Kidney epithelial cell (primary cell): ENCODE measurements around the gene CAPN7. TPM values are rescaled to one million over a fixed set of nuclear protein-coding genes. Genes with fewer than 3 reads are reported as not detected.

Source experiments
- DNase-seq: peaks from one replicate; pipeline ENCODE4 v3.0.0-alpha.2; 2010; ENCODE audit warnings: low read depth
- H3K27me3 ChIP-seq: 2 replicates; pipeline ENCODE4 v1.6.0; 2011; ENCODE audit warnings: low read length; ENCODE audit not compliant: control insufficient read depth, insufficient read depth
- H3K36me3 ChIP-seq: 2 replicates; pipeline ENCODE4 v1.5.1; 2011; ENCODE audit warnings: low read length; ENCODE audit not compliant: control insufficient read depth, insufficient read depth
- H3K4me3 ChIP-seq: 2 replicates; pipeline ENCODE4 v1.5.1; 2011; ENCODE audit warnings: low read depth, mild to moderate bottlenecking, control low read depth, low read length
- total RNA-seq: library from RNA; depleted of rRNA; stranded (reverse); fragments of >200 nt; gene quantifications from 2 replicates; pipeline ENCODE4 v1.2.3, GENCODE V29; 2015
- TF ChIP-seq, protein P1 (sequence below): IDR thresholded peaks from 2 replicates; pipeline ENCODE4 v1.5.1; 2011; ENCODE audit warnings: mild to moderate bottlenecking, moderate library complexity, low read length, control low read depth, inconsistent platforms; ENCODE audit not compliant: insufficient read depth, poor library complexity, severe bottlenecking

Gene CAPN7
- total RNA-seq, 1 donor from 2014 or later = 15.8 TPM

DNA sequence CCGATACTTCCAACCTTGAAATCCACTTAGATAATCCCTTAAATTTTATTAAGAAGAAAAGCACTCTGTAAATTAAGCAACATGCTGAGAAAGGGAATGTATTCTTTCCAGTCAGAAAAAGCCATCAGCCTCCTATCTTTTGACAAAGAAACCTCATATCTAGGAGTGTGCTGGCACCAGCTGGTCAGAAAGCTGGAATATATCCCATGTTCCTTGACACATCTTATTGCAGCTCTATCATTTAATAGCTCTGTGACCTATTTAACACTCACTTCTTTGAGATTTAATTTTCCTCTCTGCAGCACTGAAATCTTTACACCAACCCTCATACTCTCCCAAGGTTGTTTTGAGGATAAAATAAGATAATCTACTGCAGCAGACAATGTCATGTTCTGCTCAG, 30.4 kb upstream of the CAPN7 start:
- peaks cover 4% of the 10 kb centered on the region for H3K27me3 ChIP-seq
- no peak for DNase-seq
- H3K36me3 ChIP-seq = no peaks in the 10 kb centered on the region
- H3K4me3 ChIP-seq = no peak overlapping the region
- TF ChIP-seq, protein P1, sequence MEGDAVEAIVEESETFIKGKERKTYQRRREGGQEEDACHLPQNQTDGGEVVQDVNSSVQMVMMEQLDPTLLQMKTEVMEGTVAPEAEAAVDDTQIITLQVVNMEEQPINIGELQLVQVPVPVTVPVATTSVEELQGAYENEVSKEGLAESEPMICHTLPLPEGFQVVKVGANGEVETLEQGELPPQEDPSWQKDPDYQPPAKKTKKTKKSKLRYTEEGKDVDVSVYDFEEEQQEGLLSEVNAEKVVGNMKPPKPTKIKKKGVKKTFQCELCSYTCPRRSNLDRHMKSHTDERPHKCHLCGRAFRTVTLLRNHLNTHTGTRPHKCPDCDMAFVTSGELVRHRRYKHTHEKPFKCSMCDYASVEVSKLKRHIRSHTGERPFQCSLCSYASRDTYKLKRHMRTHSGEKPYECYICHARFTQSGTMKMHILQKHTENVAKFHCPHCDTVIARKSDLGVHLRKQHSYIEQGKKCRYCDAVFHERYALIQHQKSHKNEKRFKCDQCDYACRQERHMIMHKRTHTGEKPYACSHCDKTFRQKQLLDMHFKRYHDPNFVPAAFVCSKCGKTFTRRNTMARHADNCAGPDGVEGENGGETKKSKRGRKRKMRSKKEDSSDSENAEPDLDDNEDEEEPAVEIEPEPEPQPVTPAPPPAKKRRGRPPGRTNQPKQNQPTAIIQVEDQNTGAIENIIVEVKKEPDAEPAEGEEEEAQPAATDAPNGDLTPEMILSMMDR = no peak

DNA sequence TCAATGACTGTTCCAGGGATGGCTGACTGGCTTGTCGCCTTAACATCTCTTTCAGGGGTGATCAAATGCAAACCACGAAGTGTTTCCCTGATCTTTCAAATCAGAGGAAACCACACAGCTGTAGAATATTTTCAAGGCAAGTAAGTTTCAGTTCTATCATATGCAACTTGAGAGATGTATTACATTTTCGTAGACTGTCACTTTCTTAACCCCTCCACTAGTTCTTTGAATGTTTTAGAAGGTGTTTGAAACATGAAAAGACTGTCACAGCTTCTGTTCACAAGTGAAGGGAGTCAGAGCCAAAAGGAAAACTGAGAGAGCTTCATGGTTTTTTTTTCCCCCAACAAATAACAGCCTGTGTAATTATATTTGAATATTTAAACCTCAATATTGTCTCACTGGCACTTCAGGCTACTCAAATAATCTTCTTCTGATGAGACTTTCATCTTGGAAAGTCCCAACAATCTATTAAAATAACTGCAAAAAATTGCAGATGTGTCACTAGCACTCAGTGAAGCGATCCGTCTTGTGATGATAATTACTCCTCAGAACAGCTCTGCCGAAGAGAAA, 25.9 kb upstream of the CAPN7 start:
- peaks cover 2% of the 10 kb centered on the region for H3K27me3 ChIP-seq
- no peak for DNase-seq
- TF ChIP-seq, protein P1 = no peak
- H3K36me3 ChIP-seq = no peaks in the 10 kb centered on the region
- H3K4me3 ChIP-seq = no peak overlapping the region

DNA sequence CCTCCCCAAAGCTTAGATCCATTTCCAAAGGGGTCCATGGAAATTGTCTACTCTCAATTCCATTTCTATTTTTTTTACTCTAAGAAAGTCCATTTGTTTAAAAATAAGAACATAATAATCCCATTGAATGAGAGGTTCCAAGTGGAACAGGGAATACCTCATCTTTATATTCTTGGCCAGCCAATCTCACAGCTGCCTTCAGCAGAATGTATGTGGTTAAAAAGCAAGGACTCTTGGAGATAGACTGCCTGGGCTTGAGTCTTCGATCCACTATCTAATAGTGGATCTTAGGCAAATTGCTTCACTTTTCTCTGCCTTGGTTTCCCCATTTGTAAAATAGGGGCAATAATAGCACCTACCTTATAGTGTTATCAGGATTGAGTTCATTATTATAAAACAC, 24.5 kb upstream of the CAPN7 start:
- DNase-seq = no peak
- TF ChIP-seq, protein P1 = no peak
- no peak overlapping the region for H3K4me3 ChIP-seq
- H3K27me3 ChIP-seq = no peaks in the 10 kb centered on the region
- H3K36me3 ChIP-seq = no peaks in the 10 kb centered on the region

DNA sequence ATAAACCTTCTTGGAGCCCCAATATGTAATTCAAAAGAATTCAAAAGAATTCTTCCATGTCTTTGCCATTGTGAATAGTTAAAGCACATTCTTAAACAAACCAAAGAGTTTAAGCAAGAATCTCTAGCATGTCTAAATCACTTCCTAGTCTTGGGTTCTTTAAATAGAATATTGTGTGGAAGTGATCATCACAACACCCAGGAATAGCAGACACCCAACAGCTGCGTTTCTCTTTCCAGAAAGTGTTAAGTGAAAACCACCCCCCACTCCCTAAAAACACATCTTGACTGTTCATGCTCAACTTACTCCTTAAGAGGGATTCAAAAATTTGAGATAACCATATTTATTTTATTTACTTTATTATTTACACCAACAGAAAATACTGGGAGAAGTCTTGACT, 24.1 kb upstream of the CAPN7 start:
- Histone ChIP-seq H3K27me3 (no peaks in the 10 kb centered on the region), H3K36me3 (no peaks in the 10 kb centered on the region), H3K4me3 (no peak overlapping the region)
- no peak for DNase-seq
- TF ChIP-seq, protein P1 = no peak

DNA sequence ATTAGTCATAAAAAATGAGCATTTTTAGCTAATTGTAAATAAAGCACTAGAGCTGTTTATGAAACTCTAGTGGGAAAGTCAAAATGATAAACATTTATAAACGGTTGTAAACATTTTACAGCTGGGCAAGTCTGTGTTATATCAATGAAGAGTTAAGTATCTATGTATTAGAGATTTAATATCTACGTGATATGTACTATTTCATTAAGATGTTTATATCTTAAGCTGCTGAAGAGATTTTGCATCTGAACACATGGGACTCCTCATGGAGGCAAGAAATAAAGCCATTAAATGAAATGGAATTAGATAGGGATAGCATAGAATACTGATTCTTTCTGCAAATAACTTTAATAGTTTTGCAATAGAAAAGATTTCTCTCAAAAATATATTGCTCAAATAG, 23.0 kb upstream of the CAPN7 start:
- TF ChIP-seq, protein P1 = no peak
- Histone ChIP-seq H3K4me3 (no peak overlapping the region), H3K36me3 (no peaks in the 10 kb centered on the region), H3K27me3 (no peaks in the 10 kb centered on the region)
- no peak for DNase-seq

DNA sequence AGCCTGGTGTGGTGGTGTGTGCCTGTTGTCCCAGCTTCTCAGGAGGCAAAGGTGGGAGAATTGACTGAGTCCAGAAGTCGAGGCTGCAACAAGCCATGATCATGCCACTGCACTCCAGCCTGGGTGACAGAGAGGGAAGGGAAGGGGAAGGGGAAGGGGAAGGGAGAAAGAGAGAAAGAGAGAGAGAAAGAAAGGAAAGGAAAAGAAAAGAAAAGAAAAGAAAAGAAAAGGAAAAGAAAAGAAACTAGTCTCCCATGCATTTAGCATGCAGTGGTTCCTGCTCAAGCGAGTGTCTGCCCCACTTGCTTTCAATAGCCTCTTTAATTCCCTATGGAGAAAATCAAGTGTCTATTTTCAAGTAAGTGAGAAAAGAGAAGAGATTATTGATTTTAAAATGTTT, 20.6 kb upstream of the CAPN7 start:
- H3K4me3 ChIP-seq = no peak overlapping the region
- H3K36me3 ChIP-seq = no peaks in the 10 kb centered on the region
- DNase-seq = no peak
- H3K27me3 ChIP-seq = no peaks in the 10 kb centered on the region
- TF ChIP-seq, protein P1 = no peak
